Measurements from ENCODE around the gene SORBS1.
A peak's percentile ranks its signal among the peaks of the same experiment; 100 is the strongest.

The SORBS1 gene

DNA sequence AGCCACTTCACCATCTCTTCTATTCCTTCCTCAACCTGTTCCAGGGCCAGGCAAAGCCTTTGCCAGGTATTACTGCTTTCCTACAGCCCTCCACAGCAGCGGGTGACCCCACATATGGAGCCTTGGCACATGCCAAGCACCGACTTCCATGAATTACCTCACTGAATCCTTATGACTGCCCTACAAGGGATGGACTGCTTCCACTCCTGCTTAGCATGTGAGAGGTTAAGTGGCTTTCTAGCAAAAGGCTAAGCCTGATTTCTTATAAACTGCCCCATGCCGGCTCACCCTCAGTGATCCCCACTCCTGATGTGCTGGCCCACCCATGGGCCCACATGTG is 226.4 kb downstream of the SORBS1 start:
- DNase-seq: no peak

DNA sequence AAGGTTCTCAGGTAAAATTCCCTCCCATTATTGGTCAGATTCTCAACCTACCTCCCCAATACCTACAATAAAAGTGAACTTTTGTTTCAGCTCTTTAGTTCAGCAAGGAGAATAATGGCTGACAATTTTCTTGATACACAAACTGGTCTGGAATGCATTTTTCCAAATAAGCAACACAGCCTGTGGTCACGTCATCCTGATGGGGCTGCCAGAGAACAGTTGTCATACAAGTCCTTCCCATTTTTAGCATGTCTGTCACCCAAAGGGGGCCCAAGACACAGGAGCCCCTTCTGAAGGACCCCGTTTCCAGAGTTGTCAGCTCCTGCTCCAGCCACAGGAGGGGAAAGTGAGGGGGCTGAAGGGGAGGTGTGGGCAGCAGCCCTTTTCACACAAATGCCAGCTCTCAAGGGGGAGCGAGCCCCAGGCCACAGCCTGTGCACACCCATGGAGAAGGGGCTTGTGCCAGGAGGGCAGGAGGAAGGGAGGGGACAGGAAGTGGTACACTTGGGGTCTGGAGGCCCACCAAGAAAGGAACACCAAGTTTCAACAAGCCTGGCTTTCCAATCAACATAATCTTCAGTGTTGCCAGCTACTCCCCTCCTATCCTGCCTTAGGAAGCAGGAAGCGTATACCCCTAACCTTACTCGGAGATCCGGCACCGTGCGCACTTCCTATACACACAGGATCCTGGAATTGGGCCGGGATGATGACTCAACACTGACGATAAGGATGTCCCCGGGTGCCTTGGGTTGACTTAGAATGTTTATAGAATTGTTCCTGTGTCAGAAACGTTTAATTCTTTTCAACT is 227.0 kb downstream of the SORBS1 start:
- no peak for DNase-seq

DNA sequence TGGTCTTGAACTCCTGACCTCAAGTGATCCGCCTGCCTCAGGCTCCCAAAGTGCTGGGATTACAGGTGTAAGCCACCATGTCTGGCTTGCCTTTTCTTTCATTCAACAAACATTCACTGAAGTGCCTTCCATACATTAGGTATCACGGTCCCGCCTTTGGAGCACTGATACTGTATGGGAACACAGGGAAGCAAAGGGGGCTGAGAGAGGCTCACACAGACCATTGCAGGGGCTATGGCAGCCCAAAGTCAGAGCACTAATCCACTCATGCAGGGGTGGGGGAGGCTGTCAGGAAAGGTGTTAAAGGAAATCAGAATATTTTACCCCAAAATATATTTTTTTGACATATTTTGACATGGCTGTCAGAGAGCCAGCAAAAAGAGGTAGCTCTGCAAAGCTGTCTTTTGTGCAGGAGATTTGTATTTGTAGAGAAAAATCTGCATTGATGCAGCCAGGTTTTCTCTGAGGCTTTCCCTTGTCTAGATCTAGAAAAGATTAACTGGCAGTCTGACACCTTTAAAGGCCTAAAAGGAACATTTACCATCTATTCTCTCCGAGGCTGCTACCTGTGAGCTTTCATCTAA is 228.4 kb downstream of the SORBS1 start:
- DNase-seq: no peak

DNA sequence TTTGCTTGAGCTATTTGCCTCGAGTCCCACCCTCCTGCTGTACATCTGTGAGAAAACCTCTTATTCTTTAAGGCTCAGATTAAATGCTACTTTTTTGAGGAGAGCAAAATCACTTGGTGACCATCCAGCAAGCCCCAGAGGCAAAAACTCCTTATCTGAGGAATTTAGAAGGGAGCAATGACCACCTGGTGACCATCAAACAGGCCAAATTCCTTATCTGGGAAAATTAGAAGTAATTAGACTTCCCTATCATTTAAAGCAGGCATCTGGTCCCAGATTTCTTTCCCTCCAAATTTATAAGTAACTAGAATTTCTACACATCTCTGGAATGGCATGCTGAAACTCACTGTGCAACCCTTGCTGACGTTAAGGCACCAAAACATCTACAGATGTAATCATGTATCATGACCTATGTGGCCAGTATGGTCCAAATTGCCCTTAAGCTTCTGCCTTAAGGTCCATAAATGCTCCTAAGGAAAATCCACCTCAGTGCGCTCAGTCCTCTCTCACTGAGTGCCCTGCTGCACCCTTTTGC is 229.5 kb downstream of the SORBS1 start:
- DNase-seq: no peak

DNA sequence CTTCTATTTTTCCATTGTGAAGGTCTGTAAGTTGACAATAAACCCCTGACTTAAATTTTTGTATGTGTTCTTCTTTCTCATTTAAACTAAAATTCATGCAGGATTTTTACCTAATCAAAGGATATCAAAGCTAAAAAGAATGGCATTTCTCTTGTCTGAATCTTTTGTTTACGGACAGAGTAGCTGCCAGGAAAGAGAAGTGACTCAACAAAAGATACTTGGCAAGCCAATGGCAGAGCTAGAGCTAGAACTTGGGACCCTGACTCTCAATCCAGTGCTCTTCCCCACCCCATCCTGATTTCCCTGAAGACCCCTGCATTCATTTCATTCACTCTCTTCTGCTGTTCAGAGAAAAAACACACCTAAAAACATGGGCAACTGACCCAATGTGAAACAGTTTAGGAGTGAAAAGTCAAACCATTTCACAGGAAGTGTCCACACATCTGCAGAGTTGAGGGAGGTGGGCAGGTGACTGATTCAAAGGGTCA is 230.2 kb downstream of the SORBS1 start:
- no peak for DNase-seq

DNA sequence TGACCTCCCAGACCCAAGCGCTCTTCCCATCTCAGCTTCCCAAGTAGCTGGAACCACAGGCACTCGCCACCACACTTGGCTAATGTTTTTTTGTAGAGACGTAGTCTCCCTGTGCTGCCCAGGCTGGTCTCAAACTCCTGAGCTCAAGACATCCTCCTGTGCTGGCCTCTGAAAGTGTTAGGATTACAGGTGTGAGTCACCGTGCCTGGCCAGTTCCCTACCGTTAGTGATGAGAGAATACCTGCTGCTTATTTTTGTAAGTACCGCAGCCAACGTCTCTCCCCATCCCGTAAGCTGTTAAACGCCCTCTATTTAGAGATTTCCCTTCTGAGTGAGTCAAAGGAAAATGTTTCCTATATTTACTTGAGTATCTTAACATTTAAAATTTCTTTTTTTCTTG is 231.9 kb downstream of the SORBS1 start:
- DNase-seq: no peak

DNA sequence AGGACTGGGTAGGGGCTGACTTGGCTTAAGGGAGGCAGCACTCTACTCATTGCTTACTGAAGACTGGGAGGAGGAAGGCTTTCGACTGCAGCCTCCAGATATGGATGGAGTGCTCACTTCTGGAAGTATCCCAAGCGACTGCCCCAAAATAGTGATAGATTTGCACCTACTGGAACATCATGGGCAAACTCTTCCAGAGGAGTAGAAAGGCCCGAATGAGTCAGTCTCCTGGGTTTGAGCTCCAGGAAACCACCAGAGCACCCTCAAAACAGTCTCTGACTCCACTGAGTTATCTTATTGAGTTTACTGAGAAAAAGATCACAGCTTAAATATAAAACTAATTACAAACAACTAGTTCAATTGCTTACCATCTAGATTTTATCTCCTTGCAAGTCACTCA is 233.2 kb downstream of the SORBS1 start:
- no peak for DNase-seq

DNA sequence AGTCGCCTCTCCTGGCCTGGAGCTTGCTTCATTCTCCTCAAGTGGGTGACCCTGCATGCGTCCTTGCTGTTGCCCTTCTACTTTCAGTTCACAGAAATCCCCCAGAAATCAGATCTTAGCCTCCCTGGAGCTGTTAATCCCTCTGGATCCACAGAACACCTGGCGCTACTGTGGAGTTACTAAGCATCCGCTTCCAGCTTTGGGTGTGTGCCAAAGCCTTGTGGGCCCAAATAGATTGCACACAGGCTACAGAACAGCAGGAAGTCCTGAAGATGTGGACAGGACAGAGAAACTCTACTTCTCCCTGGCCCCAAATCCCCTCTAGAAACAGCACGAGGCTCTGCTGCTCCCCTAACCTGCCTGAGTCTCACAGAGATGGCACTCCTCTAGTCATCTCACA is 233.8 kb downstream of the SORBS1 start:
- DNase-seq: peak; percentile 82

DNA sequence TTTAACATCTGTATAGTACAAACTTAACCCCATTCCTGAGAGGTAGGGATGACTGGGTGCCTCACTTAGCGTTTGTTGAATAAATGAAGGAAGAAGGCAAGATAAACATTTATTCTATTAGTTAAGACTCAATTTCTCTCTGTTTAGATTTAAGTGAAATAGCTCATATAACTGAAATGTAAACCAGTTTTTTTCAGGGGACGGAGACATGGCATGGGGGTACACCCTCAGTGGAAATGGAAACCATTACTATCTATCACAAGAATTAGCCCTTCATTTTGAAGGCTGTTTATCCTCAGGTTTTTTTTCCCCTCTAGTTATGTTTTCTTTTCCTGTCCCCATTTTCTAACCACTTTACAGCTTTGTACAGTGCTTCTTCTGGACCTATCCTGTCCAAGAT is 234.8 kb downstream of the SORBS1 start:
- DNase-seq: no peak

DNA sequence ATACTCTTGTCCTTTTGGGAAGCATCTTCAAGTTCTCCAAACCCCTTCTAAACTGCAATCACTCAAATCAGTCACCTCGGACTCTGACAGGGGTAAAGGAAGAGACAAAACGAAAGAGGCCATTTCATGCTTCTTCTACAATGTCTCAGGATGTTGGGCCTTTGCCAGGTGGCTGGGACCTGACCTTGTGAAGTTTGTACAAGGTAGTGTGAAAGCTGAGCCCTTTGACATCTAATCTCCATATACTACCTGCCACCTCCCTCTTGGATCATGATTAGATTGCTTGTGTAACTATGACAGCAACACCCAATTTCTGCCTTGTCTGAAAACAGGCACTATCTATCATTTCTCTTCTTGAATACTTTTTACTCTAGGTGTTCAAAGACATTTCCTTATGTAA is 235.3 kb downstream of the SORBS1 start:
- DNase-seq: no peak

DNA sequence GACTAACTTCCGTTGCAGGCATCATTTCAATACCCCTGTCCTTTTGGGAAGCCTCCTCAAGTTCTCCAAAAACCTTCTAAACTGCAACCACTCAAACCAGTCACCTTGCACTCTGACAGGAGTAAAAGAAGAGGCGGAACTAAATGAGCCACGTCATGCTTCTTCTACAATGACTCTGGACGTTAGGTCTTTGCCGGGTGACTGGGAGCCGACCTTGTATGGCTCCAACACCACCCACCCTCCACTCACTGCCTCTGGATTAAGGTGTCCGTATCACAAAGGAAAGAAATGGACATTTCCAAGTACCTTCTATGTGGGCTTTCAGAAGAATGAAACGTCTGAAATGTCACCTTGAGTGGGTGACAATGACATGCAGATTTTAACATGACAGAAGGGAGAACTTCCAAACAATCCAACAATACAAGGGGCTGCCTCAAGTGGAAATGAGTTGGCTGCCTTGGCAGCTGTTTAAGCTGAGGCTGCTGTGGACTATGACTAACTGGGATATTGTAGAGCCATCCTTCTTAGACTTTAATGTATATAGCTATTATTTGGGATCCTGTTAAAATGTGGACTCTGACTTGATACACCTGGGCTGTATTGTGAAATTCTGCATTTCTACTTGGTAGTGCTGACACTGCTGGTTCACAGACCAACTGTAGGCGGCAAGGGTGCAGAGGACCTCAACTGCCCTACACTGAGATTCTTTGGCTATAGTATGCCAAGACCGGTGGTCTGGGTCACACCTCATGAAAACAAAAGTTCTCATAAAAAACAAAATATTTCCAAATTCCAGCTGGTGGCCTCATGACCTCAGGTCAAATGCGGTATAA is 236.5 kb downstream of the SORBS1 start:
- DNase-seq: no peak

DNA sequence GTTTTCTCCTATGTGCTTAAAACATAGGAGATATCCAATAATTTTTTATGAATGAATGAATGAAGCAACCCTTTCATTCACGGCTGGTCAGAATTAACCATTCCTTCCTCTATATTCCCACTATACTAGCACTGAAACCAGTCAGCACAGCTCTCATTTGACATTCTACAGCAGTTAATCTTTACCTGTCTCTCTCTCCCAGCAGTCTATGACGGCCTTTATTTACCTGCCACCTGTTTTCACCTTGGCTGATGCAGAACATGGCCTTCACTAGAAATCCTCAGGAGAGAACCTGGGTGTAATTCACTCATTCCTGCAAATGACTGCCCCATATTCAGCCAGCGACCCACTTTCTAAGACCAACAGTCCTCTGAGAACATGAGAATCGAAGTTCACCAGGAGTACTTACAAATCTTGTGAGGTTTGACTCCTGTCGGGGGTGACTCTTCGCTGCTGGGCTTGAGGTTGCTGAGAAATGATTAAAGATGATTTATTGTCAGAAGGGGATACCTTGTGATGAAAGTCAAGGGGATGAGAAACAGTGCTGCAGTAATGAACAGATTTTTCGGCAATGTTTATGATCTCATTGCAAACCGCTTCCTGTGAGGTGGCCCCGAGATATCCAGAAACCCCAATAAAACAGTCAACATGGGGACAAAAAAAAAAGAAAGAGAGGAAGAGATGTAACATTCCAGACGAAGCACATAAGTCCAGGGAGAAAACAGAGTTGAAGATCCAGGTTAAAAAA is 239.4 kb downstream of the SORBS1 start:
- DNase-seq: no peak

DNA sequence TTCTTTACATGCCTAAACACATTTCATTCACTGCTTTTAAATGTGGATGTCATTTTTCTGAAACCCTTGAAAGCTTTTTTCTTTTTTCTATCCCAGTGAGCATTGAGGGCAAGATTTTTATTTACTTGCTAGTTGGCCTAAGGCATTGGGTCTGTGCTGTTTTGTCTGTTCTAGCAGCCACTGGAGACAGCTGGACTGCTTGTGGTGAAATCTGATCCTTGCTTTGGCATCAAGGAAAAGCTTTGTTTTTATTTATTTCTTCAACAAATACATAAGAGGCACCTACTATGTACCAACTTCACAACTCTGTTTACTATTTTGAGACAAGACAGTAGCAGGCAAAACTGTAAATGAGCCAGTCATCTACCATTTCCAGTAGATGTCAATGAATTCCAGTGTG is 241.9 kb downstream of the SORBS1 start:
- DNase-seq: no peak

DNA sequence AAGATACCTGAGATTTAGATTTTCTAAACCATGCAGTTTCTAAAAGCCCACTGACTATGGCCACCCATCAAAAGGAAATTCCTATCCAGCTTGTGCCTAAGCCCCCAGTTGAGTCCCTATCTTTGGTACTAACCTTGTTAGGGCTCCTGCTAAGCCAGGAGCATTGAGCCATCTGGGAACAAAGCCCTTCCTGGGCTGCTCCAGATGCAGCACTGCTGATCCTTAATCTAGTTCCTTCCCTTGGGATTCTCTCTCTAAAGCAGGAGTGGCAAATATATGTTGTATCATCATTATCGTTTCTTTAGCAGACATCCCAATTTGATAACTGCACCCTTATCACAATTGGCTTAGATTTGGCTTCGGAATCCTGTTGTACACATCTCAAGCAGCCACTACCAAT is 245.7 kb downstream of the SORBS1 start:
- no peak for DNase-seq

DNA sequence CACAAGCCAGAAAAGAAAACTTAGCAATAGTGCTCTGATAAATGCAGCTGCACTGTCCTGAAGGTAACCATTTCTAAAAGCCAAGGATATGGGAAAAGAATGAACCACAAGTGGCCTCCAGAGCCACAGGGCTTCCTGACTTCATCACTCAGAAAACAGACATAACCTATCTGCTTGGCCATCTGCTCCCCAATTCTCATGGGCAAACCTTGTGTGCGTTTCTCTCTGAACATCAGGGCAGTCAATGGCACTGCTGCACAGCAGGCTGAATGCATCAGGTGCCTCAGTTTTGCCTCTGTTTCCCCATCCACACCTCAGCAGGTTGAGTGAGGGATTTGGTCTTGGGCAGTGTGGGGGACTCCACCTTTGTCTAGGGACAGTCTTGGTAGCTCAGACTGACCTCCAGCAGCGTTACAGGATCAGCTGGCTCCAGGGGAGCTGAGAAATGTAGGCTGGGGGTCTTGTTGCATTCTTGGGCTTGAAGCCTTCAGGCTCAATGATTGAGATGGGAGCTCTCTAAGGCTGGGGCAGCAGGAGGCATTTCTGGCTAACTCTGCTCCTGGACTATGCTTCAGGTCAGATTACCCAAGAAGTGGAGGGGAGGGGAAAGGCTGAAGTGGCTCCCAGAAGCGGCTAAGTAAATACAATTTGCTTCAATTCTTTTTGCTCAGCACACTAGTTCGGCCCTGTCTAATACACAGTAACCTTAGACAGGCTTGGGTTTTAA is 246.8 kb downstream of the SORBS1 start:
- DNase-seq: no peak

DNA sequence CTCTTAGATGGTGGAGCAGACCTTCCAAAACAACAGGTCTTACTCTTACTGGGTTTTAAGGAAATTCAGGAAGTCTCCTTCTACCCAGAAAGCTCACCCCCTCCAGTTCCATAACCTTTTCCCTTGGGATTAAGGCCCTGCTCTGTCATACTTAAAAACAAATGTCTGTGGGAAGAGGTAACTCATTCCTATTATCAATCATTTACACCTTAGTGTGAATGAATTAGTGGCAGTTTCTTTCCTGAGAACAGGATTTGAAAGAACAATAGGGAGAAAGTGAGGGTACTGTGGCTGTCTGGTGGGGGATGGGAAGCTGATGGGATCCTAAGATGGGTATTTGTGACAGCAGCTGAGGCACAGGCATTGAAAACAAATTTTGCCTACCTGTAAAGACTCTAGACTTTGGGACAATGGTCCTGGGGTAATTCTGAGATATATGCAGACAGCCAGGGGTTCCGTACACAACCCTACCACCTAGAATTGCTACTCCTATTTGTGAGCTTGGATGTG is 248.1 kb downstream of the SORBS1 start:
- no peak for DNase-seq

DNA sequence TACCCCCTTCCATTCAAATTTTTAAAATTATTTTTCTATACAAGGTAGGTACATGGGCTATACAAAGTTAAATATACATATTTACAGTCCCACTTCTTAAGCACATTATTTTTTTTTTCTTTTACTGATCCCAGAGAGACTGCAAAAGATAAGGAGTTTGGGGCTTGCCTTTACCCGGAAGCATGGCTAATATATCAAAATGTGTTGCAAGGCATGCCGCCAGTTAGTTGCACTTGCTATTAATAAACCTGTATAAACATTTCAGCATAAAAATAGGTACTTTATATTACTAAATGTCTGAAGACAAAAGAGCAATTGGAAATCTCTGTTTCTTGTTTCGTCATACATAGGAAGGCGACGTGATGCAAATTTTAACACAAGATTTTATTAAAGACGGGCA is 248.9 kb downstream of the SORBS1 start:
- DNase-seq: no peak

DNA sequence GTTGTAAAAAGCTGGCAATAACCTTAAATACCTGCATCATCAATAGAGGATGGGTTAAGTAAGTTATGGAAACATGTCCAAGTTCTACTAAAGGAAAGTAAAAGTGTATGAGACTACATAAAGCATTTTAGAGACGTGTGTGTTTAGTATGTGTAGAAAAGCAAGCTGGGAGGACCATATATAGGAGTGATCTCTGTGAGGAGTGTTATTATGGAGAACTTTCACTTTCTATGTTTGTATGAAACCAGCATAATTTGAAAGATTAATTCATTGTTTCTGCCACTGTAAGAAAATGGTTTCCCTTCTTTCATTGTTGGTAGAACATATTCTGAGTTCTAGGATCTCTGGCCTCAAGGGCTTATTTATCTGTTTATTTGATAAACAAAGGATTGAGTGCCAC is 251.2 kb downstream of the SORBS1 start:
- no peak for DNase-seq

DNA sequence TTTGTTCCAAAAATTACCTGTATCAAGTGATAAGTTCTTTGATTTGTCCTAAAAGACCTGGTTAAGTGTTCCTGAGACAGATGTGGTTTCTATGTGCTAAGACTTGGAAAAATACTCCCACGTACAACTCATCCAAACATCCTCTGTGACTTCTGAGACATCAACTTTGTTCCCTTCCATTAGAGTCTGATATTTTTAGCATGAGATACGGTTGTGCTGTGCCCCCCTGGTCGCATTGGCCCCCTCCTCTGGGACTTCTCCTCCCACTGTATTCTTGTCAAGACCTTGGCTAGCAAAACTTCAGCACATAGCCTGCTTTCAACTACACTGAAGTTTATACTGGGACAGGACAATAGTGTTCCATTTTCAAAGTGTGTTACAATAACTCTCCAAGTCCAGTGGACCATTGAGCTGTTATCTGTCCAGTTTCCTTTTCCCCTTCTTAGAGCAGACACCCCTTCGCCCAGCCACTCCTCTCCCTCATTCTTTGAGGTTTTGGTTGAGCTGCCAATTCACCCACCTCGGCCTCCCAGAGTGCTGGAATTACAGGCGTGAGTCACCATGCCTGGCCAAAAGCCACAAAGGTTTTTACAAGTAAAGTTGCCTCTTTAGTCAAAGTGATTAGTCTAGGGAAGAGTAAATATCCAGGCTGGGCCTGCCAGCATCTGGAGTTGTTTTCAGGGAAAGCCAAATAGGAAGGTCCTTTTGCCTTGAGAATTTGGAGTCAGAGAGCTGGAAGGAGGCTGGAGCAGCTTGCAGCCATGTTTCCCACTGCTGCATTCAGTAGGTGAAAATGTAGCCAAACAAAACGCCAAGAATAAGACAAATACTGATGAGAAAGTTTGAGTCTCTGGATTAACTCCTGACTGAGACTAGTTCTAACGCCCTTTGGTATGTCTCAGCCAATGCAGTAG is 252.5 kb downstream of the SORBS1 start:
- DNase-seq: no peak

DNA sequence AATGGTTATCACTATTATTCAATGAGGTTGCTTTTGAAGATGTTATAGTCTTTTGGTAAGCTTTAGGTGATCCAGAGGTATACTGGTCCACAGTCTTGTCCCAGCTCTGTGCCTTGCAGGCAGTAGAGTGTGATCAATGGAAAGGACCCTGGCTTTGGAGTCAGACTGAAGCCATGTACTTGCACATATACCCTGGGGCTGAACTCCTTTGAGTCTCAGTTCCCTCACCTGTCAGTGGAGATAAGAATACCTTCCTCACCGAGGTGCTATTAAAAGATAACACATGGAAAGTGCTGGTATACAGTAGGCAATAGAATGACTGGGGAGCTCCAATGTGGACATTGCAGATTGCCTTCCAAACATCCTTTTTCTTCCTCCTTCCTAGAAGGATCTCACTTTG is 254.3 kb downstream of the SORBS1 start:
- DNase-seq: no peak

DNA sequence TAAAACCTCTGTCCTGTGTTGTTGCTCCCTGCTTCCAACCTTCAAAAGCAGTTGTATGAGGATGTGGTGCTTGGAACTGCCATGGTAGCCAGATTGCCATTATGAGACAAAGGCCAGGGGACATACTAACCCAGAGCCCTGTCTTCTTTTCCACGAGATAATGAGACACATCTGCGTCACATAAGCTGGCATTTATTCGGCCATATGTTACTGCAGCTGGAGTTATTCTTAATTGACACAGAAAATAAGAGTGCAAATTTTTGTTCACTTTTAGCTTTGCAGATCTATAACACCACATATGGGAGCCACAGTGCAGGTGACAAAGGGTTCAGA is 254.9 kb downstream of the SORBS1 start:
- DNase-seq: no peak
